ENCODE data around the gene TGFB2. TPM values are rescaled to one million over a fixed set of nuclear protein-coding genes. Genes with fewer than 3 reads are reported as not detected.

TGFB2 gene
- total and polyA plus RNA-seq, 4 donors, result 0.21 to 0.75 (median 0.41) TPM

GRCh38 chr1:218347336-218347722, 2.2 kb downstream of the TGFB2 start:
- peak overlapping the region in 1 of 3 donors; percentile 45 for H3K4me3 ChIP-seq (ENCODE audit: low read depth in 1 of 3, low read length in 3 of 3)
- 8% methylated on average over 14 of the region's 14 CpGs for WGBS
- H3K27me3 ChIP-seq (ENCODE audit: control insufficient read depth in 4 of 4, insufficient read depth in 4 of 4, low read length in 3 of 4), result no peaks in the 10 kb centered on the region
- TF ChIP-seq HNF4G (IDR thresholded peaks at IDR 0.05) (no peak), RAD21 (IDR thresholded peaks at IDR 0.05) (peak in 1 of 2 donors; percentile 4)
- DNase-seq (ENCODE audit: low spot score), result no peak
- peak overlapping the region; percentile 13 to 31 for H3K27ac ChIP-seq (ENCODE audit: low read depth in 1 of 2, low read length in 2 of 2)
- no peaks in the 10 kb centered on the region for H3K36me3 ChIP-seq (ENCODE audit: control insufficient read depth in 4 of 4, insufficient read depth in 3 of 4, low read depth in 1 of 4, low read length in 3 of 4)
- H3K9me3 ChIP-seq (ENCODE audit: control insufficient read depth in 4 of 4, low read length in 3 of 4), result no peaks in the 10 kb centered on the region
- peak overlapping the region in 1 of 2 donors; percentile 10 for H3K9ac ChIP-seq (ENCODE audit: low read depth in 1 of 2, low read length in 2 of 2)
- peaks cover 4 to 28% (median 24%) of the 10 kb centered on the region in 4 donors for H3K4me1 ChIP-seq (ENCODE audit: control insufficient read depth in 4 of 4, insufficient read depth in 4 of 4, low read length in 3 of 4)

GRCh38 chr1:218347723-218348627, 2.8 kb downstream of the TGFB2 start:
- 34% methylated on average over 9 of the region's 9 CpGs for WGBS
- TF ChIP-seq MAX (IDR thresholded peaks at IDR 0.05), result no peak
- TF ChIP-seq SP1 (IDR thresholded peaks at IDR 0.05), result no peak
- no peak for TF ChIP-seq RXRA (IDR thresholded peaks at IDR 0.05)
- TF ChIP-seq TAF1 (conservative IDR thresholded peaks at IDR 0.05), result no peak
- TF ChIP-seq FOXA1 (IDR thresholded peaks at IDR 0.05), result no peak
- no peak for TF ChIP-seq FOXA2 (IDR thresholded peaks at IDR 0.05)
- TF ChIP-seq YY1 (IDR thresholded peaks at IDR 0.05), result no peak
- no peak for TF ChIP-seq NR2F2 (IDR thresholded peaks at IDR 0.05)
- TF ChIP-seq, protein P1, sequence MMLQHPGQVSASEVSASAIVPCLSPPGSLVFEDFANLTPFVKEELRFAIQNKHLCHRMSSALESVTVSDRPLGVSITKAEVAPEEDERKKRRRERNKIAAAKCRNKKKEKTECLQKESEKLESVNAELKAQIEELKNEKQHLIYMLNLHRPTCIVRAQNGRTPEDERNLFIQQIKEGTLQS (IDR thresholded peaks at IDR 0.05), result no peak
- TF ChIP-seq EGR1 (IDR thresholded peaks at IDR 0.05; ENCODE audit: low read depth in 2 of 2), result no peak
- TF ChIP-seq JUND (IDR thresholded peaks at IDR 0.05), result no peak
- no peak for TF ChIP-seq HNF4G (IDR thresholded peaks at IDR 0.05)
- TF ChIP-seq, protein P2, sequence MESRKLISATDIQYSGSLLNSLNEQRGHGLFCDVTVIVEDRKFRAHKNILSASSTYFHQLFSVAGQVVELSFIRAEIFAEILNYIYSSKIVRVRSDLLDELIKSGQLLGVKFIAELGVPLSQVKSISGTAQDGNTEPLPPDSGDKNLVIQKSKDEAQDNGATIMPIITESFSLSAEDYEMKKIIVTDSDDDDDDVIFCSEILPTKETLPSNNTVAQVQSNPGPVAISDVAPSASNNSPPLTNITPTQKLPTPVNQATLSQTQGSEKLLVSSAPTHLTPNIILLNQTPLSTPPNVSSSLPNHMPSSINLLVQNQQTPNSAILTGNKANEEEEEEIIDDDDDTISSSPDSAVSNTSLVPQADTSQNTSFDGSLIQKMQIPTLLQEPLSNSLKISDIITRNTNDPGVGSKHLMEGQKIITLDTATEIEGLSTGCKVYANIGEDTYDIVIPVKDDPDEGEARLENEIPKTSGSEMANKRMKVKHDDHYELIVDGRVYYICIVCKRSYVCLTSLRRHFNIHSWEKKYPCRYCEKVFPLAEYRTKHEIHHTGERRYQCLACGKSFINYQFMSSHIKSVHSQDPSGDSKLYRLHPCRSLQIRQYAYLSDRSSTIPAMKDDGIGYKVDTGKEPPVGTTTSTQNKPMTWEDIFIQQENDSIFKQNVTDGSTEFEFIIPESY (IDR thresholded peaks at IDR 0.05), result no peak
- no peak for TF ChIP-seq CTCF (IDR thresholded peaks at IDR 0.05; ENCODE audit: low read depth, low read length, missing input control)
- TF ChIP-seq, protein P3, sequence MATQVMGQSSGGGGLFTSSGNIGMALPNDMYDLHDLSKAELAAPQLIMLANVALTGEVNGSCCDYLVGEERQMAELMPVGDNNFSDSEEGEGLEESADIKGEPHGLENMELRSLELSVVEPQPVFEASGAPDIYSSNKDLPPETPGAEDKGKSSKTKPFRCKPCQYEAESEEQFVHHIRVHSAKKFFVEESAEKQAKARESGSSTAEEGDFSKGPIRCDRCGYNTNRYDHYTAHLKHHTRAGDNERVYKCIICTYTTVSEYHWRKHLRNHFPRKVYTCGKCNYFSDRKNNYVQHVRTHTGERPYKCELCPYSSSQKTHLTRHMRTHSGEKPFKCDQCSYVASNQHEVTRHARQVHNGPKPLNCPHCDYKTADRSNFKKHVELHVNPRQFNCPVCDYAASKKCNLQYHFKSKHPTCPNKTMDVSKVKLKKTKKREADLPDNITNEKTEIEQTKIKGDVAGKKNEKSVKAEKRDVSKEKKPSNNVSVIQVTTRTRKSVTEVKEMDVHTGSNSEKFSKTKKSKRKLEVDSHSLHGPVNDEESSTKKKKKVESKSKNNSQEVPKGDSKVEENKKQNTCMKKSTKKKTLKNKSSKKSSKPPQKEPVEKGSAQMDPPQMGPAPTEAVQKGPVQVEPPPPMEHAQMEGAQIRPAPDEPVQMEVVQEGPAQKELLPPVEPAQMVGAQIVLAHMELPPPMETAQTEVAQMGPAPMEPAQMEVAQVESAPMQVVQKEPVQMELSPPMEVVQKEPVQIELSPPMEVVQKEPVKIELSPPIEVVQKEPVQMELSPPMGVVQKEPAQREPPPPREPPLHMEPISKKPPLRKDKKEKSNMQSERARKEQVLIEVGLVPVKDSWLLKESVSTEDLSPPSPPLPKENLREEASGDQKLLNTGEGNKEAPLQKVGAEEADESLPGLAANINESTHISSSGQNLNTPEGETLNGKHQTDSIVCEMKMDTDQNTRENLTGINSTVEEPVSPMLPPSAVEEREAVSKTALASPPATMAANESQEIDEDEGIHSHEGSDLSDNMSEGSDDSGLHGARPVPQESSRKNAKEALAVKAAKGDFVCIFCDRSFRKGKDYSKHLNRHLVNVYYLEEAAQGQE (IDR thresholded peaks at IDR 0.05), result no peak
- TF ChIP-seq HNF4A (conservative IDR thresholded peaks at IDR 0.05), result no peak
- TF ChIP-seq RAD21 (IDR thresholded peaks at IDR 0.05), result no peak
- no peak for TF ChIP-seq GABPA (IDR thresholded peaks at IDR 0.05 in 1 of 2, conservative IDR thresholded peaks at IDR 0.05 in 1 of 2)

More at GRCh38 chr1:218347723-218348627, 2.8 kb downstream of the TGFB2 start:
- Histone ChIP-seq H3K9ac (ENCODE audit: low read depth in 1 of 2, low read length in 2 of 2) (no peak overlapping the region), H3K9me3 (ENCODE audit: control insufficient read depth in 4 of 4, low read length in 3 of 4) (no peaks in the 10 kb centered on the region), H3K27ac (ENCODE audit: low read depth in 1 of 2, low read length in 2 of 2) (peak overlapping the region; percentile 20 to 31), H3K4me3 (ENCODE audit: low read depth in 1 of 3, low read length in 3 of 3) (peak overlapping the region in 1 of 3 donors; percentile 45), H3K27me3 (ENCODE audit: control insufficient read depth in 4 of 4, insufficient read depth in 4 of 4, low read length in 3 of 4) (no peaks in the 10 kb centered on the region), H3K36me3 (ENCODE audit: control insufficient read depth in 4 of 4, insufficient read depth in 3 of 4, low read depth in 1 of 4, low read length in 3 of 4) (no peaks in the 10 kb centered on the region), H3K4me1 (ENCODE audit: control insufficient read depth in 4 of 4, insufficient read depth in 4 of 4, low read length in 3 of 4) (peaks cover 4 to 28% (median 24%) of the 10 kb centered on the region in 4 donors)
- no peak for DNase-seq (ENCODE audit: low spot score)

All from liver (tissue), 9 donors.